Measurements from ENCODE around the gene KCTD16.

GRCh38 chr5:144125163-144125726, 45.4 kb upstream of the KCTD16 start:
- no peak for TF ChIP-seq CTCF (IDR thresholded peaks at IDR 0.05)
- TF ChIP-seq EZH2 (IDR thresholded peaks at IDR 0.05; ENCODE audit: borderline replicate concordance, insufficient read depth, low read depth, low read length, poor library complexity, severe bottlenecking), result no peak
